GM21526 (cell line): ENCODE results near the gene PTPRJ.

Experiments used
- ATAC-seq: cut with Tn5 transposase; IDR thresholded peaks from one replicate; pipeline ENCODE4 v1.9.1; 2021; ENCODE audit warnings: moderate library complexity; ENCODE audit not compliant: unreplicated experiment, low FRiP score

The PTPRJ gene

GRCh38 chr11:48034926-48035871 is 54.8 kb downstream of the PTPRJ start:
- no peak for ATAC-seq

GRCh38 chr11:48036011-48036410 is 55.7 kb downstream of the PTPRJ start:
- ATAC-seq: no peak

GRCh38 chr11:48036466-48036865 is 56.1 kb downstream of the PTPRJ start:
- no peak for ATAC-seq

GRCh38 chr11:48037709-48038468 is 57.5 kb downstream of the PTPRJ start:
- ATAC-seq: no peak

- no peak for ATAC-seq
These were observed 60.6 kb downstream of the PTPRJ start for GRCh38 chr11:48040830-48041444.

GRCh38 chr11:48041877-48042695 is 61.7 kb downstream of the PTPRJ start:
- ATAC-seq: no peak

GRCh38 chr11:48043111-48043990 is 63.0 kb downstream of the PTPRJ start:
- no peak for ATAC-seq

GRCh38 chr11:48043991-48044512 is 63.7 kb downstream of the PTPRJ start:
- no peak for ATAC-seq

GRCh38 chr11:48044577-48044976 is 64.2 kb downstream of the PTPRJ start:
- no peak for ATAC-seq

- no peak for ATAC-seq
These were observed 65.2 kb downstream of the PTPRJ start for GRCh38 chr11:48045536-48045935.

GRCh38 chr11:48047616-48048015 is 67.3 kb downstream of the PTPRJ start:
- no peak for ATAC-seq

- ATAC-seq: no peak
These were observed 68.7 kb downstream of the PTPRJ start for GRCh38 chr11:48049036-48049435.

- ATAC-seq: no peak
These were observed 69.9 kb downstream of the PTPRJ start for GRCh38 chr11:48050304-48050703.

GRCh38 chr11:48051217-48051830 is 71.0 kb downstream of the PTPRJ start:
- no peak for ATAC-seq

- ATAC-seq: no peak
These were observed 72.1 kb downstream of the PTPRJ start for GRCh38 chr11:48052183-48053044.

- no peak for ATAC-seq
These were observed 74.6 kb downstream of the PTPRJ start for GRCh38 chr11:48054994-48055291.

- no peak for ATAC-seq
These were observed 75.2 kb downstream of the PTPRJ start for GRCh38 chr11:48055292-48056132.
